HG03159 (cell line): ENCODE measurements around the gene ZSCAN5C.
"Not testable (repeated sequence)": the region's sequence is repeated elsewhere in the genome, so short reads cannot be mapped to it uniquely, and the experiment has no call there.

Experiments used
- ATAC-seq: cut with Tn5 transposase; IDR thresholded peaks from one replicate; pipeline ENCODE4 v1.9.1; 2021; ENCODE audit warnings: mild to moderate bottlenecking, moderate library complexity; ENCODE audit not compliant: unreplicated experiment

Gene ZSCAN5C

DNA sequence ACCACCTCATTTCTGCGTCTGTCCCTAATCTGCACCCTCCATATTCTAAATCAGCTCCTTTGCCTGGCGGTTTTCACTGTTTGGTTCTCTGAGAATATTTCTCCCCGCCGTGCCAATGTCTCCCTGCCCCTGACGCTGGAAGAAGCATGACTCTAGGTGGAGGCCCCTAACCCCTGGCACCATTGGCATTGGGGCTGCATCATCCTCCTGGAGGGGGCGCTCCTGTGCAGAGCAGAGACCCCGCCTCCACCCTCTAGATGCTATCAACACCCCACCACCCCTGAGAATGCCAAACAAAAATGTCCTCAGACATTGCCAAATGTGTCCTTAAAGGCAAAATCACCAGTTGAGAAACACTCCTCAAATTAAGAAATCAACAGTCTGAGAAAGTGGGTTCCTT, 11.0 kb upstream of the ZSCAN5C start:
- no peak for ATAC-seq

DNA sequence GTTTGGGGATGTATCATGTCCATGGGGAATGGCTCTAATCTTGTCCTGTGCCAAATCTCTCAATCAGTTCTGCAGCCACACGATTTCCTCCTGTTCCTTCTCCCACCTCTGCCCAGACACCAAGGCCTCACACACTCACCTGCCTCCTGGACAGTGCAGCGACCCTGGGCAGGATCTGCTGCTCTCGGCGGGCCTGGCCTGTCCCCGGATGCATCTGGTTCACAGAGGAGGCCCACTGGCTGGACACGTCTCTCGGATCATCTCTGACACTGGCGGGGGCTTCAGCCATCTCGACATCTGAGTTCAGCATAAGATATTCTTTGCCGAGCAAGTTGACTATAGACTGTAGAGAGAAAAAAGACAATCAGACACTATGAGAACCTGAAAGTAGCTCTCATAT, 10.4 kb upstream of the ZSCAN5C start:
- ATAC-seq: no peak

DNA sequence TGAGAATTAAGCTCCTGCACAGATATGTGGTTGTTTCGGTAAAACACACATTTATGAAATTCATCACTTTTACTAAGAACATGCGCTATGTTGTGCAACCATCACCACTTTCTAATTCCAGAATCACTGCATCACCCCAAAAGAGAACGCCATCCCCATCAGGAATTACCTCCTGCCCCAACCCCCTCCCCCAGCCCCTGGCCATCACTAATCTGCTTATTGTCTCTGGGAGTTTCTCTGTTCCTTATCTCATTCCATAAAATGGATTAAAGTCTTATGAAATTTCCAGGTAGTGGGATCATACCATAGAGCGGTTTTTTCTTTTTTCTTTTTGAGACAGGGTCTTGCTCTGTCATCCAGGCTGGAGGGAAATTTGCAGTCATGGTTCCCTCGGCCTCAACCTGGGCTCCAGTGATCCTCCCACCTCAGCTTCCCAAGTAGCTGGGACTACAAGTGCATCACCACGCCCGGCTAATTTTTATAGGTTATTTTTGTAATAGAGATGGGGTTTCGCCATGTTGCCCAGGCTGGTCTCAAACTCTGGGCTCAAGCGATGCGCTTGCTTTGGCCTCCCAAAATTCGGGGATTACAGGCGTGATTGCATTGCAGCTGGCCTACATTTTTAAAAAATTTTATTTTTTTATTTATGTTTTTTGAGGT, 8.0 kb upstream of the ZSCAN5C start:
- ATAC-seq: no peak

DNA sequence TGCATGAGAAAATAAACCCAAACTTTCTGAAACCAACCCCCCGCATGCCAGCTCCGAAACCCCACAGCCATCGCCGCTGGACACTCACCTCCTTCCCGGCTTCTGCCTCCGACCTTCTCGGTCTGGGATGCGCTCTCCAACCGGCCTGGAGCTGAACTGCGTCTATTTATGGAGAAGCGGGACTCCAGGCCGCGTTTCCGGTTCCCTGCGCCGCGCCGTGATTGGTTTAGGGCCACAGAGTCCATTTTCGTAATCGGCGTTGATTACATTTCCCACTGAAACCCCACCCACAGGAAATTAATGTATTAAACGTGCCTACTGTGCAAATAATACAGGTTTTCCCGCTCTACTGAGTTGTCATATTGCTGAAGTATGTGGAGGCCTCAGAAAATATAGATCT, 4.4 kb upstream of the ZSCAN5C start, which contains the start of gene ZSCAN5B:
Gene ZSCAN5B (minus strand): TSS at position 138 of the 400 bp plus-strand sequence. CDS start 4,731 bp downstream, outside the sequence.
- not testable (repeated sequence) for ATAC-seq

DNA sequence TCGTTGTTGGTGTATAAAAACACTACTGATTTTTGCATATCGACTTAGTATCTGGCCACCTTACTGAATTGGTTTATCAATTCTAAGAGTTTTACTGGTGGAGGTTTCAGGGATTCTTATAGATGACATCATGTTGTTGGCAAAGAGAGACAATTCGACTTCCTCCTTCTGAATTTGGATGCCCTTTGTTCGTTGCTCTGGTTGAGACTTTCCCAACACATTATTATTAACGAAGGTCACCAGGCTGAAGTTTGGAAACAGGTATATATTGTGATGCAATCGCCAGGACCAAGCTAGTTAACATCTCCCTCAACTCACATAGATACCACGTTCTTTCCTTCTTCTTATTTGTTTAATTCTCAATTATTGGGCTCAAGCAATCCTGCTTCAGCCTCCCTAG, 2.4 kb upstream of the ZSCAN5C start:
- ATAC-seq: no peak

DNA sequence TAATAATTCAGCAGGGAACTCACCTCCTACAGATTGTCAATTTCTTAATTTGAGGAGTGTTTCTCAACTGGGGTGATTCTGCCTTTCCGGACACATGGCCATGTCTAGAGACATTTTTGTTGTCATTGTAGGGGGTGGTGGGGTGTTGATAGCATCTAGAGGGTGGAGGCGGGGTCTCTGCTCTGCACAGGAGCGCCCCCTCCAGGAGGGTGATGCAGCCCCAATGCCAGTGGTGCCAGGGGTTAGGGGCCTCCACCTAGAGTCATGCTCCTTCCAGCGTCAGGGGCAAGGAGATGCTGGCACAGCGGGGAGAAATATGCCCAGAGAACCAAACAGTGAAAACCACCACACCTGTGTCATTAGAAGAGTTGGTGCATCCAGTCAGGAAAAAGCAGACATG, 5.5 kb downstream of the ZSCAN5C start:
- ATAC-seq: not testable (repeated sequence)

DNA sequence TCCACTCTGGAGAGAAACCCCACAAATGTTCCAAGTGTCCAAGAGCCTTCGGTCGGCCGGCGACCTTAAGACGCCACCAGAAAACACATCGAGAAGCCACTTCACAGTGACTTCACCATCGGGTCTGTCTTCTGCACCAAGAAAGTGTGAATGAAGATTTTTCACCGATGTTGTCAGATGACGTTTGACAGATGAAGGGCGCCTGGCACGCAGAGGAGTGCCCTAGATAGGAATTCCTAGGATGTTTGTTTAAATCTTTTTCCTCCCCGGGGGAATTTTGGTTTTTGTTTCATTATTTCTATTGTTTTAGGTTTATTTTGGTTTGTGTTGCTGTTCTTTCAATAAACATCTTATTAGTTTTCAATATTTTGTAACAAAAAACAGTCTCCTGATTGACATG, 7.0 kb downstream of the ZSCAN5C start:
- no peak for ATAC-seq

DNA sequence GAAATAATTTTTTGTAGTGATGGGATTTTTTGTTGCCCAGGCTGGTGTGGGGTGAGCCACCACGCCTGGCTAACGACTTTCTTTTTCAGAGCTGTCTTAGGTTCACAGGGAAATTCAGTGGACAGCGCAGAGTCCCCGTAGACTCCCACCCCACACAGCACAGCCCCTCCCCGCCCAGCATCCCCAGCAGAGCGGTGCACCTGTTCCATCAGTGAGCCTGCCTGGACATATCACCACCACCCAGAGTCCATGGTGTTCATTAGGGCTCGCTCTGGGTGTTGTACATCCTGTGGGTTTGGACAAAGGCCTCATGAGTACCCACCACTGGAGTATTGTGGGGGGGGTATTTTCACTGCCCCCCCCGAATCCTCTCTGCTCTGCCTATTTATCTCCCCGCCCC, 8.0 kb downstream of the ZSCAN5C start:
- ATAC-seq: not testable (repeated sequence)

DNA sequence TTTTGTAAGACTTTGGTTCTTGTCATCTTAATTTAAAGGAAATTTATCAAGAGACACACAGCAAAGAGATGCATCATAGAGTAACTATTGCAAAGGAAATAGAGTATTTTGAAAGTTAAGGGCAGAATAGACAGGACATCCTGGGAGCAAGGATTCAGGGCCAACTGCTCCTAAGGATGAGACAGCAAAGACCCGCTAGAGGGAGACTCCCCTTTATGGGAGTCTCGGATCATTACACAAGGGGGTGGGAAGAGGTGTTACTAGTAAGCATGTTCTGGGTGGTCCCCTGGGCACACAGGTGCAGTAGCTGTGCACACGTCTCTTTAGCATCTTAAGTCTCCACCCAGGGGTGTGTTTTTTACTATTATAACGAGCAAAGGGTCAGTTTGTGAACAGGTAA, 9.6 kb downstream of the ZSCAN5C start:
- ATAC-seq: no peak

DNA sequence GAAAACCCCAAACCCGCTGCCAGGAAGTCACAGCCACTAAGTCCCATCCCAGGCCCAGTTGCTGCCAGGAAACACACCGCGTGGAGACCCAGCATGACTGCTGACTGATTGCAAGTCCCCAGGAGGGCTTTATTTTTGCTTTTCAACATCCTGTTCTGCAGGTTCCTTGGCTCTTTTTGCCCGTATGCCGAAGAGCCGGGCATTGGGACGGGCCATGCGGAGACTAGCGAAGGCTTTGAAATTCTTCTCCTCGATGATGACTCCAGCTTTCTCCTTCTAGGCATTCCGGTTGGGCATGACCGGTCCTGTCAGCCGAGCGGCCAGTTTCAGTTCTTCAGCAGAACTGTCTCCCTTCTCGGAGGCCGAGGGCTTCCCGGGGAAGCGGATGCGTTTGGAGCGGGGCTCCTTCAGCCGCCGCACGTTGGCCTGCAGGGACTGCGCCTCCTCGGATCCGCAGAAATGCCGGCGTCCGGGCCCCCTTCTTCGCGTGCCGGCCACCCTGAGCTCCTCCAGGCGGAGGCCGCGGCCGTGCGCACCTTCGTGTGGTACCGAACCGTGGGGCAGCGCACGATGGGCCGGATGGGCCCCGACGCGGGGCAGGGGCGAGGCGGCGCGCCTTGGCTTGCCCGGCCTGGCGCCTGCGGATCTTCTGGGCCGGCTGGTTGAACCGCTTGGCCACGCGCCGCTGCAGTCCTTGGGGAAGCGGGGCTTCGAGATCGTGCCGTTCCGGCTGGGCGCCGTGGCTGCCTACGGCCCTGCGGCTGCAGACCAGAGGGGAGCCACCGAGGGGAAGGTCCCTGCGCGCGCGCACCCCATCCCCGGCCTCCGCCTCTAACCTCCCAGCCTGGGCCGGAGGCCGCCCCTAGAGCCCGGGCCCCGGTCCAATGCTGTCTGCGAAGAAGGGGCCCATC, 15.2 kb downstream of the ZSCAN5C start:
- ATAC-seq: no peak

DNA sequence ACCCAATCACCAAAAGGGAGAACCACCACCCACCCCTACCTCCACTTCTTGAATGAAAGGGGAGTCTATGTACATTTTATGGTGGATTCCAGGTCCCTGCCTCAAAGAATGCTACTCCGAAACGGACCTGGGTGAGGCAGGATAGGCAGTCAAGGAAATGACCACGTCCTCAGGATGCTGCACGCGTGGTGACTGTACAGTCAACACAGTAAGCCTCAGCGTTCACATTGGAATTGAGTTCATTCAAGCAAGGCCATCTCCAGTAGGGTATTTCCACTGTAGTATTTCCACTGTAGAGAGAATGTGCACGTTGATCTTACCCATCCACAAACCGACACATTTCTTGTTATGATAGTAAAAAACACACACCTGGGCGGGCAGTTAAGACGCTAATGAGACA, 16.9 kb downstream of the ZSCAN5C start:
- no peak for ATAC-seq

DNA sequence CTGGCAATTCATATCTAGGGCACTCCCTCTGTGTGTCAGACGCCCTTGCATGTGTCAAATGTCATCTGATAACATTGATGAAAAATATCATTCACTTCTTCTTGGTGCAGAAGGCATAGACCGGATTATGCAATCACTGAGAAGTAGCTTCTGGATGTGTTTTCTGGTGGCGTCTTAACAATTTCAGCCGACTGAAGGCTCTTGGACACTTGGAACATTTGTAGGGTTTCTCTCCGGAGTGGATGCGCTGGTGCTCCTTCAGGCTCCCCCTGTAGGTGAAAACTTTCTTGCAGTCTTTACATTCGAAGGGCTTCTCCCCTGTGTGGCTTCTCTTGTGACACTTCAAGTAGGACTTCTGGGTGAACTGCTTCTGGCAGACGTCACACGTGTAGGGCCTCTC, 19.4 kb downstream of the ZSCAN5C start:
- not testable (repeated sequence) for ATAC-seq

DNA sequence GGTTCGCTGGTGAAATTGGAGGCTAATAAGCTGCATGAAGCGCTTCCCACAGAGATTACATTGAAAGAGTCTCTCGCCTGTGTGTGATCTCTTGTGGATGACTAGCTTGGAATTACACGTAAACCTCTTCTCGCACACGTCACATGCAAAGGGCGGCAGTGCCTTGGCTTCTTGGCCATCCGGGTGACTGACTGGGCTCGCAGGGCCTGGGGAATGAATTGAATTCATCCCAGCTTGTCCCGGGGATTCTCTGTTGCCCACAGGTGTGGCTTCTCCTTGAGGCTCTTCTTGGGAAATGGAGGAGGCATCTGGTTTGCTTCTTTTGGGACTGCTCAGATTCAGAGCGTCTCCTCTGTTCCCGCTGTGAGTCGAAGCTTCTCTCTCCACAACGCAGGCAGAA, 19.8 kb downstream of the ZSCAN5C start:
- no peak for ATAC-seq

DNA sequence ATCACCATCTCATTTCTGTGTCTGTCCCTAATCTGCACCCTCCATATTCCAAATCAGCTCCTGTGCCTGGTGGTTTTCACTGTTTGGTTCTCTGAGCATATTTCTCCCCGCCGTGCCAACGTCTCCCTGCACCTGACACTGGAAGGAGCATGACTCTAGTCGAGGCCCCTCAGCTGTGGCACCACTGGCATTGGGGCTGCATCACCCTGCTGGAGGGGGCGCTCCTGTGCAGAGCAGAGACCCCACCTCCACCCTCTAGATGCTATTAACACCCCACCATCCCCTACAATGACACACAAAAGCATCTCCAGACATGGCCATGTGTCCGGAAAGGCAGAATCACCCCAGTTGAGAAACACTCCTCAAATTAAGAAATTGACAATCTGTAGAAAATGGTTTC, 20.8 kb downstream of the ZSCAN5C start:
- no peak for ATAC-seq

DNA sequence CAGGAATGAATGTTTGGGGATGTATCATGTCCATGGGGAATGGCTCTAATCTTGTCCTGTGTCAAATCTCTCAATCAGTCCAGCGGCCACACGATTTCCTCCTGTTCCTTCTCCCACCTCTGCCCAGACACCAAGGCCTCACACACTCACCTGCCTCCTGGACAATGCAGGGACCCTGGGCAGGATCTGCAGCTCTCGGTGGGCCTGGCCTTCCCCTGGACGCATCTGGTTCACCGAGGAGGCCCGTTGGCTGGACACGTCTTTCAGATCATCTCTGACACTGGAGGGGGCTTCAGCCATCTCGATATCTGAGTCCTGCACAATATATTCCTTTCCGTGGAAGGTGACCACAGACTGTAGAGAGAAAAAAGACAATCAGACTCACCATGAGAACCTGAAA, 21.4 kb downstream of the ZSCAN5C start:
- ATAC-seq: no peak

DNA sequence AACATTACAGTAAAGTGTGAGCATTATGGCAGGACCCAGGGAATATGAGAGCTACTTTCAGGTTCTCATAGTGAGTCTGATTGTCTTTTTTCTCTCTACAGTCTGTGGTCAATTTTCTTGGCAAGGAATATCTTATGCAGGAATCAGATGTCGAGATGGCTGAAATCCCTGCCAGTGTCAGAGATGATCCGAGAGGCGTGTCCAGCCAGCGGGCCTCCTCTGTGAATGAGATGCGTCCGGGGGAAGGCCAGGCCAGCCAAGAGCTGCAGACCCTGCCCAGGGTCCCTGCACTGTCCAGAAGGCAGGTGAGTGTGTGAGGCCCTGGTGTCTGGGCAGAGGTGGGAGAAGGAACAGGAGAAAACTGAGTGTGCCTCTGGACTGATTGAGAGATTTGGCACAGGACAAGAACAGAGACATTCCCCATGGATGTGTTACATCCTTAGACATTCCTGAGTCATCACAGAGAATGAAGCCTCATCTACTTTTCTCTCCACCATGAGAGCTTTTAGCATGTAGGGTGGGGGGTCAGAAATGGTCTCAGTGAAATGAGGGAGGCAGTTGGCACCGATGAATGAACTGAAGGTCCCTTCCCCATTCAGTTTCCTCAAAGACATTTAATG, 43.2 kb downstream of the ZSCAN5C start:
- no peak for ATAC-seq

DNA sequence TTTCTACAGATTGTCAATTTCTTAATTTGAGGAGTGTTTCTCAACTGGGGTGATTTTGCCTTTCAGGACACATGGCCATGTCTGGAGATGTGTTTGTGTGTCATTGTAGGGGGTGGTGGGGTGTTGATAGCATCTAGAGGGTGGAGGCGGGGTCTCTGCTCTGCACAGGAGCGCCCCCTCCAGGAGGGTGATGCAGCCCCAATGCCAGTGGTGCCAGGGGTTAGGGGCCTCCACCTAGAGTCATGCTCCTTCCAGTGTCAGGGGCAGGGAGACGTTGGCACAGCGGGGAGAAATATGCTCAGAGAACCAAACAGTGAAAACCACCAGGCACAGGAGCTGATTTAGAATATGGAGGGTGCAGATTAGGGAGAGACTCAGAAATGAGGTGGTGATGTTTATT, 43.7 kb downstream of the ZSCAN5C start:
- ATAC-seq: not testable (repeated sequence)

DNA sequence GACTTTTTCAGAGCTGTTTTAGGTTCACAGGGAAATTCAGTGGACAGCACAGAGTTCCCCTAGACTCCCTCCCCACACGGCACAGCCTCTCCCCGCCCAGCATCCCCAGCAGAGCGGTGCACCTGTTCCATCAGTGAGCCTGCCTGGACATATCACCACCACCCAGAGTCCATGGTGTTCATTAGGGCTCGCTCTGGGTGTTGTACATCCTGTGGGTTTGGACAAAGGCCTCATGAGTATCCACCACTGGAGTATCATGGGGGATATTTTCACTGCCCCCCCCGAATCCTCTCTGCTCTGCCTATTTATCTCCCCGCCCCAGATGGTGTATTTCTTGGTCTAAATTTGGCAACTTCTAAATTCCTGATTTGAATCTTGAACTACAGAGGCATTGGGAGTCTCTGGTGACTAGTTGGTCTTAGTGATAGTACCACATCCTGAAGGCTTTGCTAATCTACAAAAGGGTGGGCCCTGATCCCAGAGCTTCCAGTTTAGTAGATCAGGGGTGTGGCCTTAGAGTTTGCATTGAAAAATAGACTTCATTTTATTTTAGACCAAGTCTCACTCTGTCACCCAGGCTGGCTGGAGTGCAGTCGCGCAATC, 46.8 kb downstream of the ZSCAN5C start:
- not testable (repeated sequence) for ATAC-seq

DNA sequence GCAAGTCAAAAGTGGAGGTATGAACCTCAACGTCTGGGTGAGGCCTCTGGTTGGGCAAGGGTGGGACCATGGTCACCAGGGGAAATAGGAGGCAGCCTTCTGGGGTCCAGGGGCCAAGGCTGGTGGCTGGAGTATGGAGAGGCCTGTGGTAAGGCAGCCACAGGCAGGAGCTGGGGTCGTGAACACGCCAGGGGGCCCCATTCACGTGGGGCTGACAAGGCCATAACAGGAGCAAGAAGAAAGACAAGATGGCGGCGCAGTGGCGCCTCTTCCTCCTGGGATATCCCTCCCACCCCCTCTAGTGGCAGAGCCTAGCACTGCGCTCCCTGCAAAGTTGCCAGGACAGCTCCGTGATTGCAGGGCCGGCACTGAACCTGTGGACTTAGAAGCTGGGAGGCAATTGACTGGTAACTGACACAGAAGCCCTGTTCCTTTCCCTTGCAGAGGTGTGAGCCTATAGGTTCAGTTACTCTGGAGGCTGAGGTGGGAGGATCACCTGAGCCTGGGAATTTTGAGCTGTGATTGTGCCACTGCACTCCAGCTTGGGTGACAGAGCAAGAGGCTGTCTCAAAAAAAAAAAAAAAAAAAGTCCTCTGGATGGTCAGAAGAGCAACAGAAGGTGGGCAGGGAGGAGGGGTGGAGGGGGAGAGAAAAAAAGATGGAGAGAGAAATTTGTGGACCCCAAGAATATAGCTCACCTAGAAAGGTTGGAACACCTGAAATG, 50.8 kb downstream of the ZSCAN5C start:
- ATAC-seq: no peak

DNA sequence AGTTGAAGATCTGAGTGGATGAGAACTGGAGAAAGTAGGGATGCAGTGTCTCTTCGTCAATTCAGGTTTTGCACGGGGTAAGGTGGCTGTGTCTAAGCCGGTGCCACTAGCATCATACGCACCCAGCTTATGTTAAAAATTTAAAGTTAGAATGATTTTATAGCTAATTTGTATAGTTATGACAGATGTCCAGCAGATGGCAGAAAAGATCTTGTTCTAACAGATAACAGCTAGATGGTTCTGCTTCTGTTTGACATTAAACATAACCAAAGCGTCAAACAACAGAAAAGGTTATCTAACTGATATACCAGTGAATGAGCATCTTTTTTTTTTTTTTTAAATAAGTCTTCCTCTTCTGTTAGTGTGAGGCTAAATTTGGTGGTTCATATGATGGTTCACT, 51.7 kb downstream of the ZSCAN5C start:
- no peak for ATAC-seq

DNA sequence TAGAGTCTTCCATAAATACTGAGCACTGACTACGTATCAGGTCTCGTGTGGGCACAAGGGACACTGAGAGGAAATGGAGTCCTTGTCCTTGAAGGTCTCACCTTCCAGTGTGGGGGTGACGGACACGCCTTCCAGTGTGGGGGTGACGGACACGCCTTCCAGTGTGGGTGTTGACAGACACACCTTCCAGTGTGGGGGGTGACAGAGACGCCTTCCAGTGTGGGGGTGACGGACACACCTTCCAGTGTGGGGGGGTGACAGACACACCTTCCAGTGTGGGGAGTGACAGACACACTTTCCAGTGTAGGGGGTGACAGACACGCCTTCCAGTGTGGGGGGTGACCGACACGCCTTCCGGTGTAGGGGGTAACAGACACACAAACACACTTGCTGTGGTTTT, 56.2 kb downstream of the ZSCAN5C start:
- ATAC-seq: no peak
